MM.1S (cell line): ENCODE results near the gene WNT4.
"Not testable (repeated sequence)": the region's sequence is repeated elsewhere in the genome, so short reads cannot be mapped to it uniquely, and the experiment has no call there.

Source experiments
- DNase-seq: peaks from one replicate; pipeline ENCODE4 v3.0.0-alpha.2; 2015
- H2AFZ ChIP-seq: fragments of 300-600 bp; sonication (generic); 2 replicates; pipeline ENCODE4 v1.6.0; 2016; ENCODE audit warnings: antibody characterized with exemption, low read length
- H3F3A ChIP-seq: fragments of 300-600 bp; sonication (generic); 2 replicates; pipeline ENCODE4 v1.6.1; 2016; ENCODE audit warnings: mild to moderate bottlenecking, antibody characterized with exemption, low read length, moderate library complexity, mixed read lengths; ENCODE audit not compliant: insufficient read depth
- H3K27ac ChIP-seq: fragments of 300-600 bp; sonication (generic); 2 replicates; pipeline ENCODE4 v1.5.1; 2016; ENCODE audit warnings: mild to moderate bottlenecking, low read length
- H3K27me3 ChIP-seq: fragments of 300-600 bp; sonication (generic); replicated peaks from 2 replicates; pipeline ENCODE4 v1.6.0; 2016; ENCODE audit warnings: low read length; ENCODE audit not compliant: insufficient read depth
- H3K36me3 ChIP-seq: fragments of 300-600 bp; sonication (generic); replicated peaks from 2 replicates; pipeline ENCODE4 v1.6.1; 2016; ENCODE audit warnings: mild to moderate bottlenecking, low read length, mixed read lengths; ENCODE audit not compliant: insufficient read depth
- H3K4me1 ChIP-seq: fragments of 300-600 bp; sonication (generic); 2 replicates; pipeline ENCODE4 v1.6.1; 2016; ENCODE audit warnings: low read length, mixed read lengths
- H3K4me2 ChIP-seq: fragments of 300-600 bp; sonication (generic); 2 replicates; pipeline ENCODE4 v1.6.0; 2016; ENCODE audit warnings: low read depth, low read length
- H3K4me3 ChIP-seq: fragments of 300-600 bp; sonication (generic); 2 replicates; pipeline ENCODE4 v1.5.1; 2016; ENCODE audit warnings: low read length, mixed read lengths
- H3K79me2 ChIP-seq: fragments of 300-600 bp; sonication (generic); 2 replicates; pipeline ENCODE4 v1.6.1; 2016; ENCODE audit warnings: mixed run types, low read length, mixed read lengths
- H3K9ac ChIP-seq: fragments of 300-600 bp; sonication (generic); 2 replicates; pipeline ENCODE4 v1.6.1; 2016; ENCODE audit warnings: low read length, mixed read lengths
- H3K9me2 ChIP-seq: fragments of 300-600 bp; sonication (generic); replicated peaks from 2 replicates; pipeline ENCODE4 v1.6.1; 2016; ENCODE audit warnings: mild to moderate bottlenecking, low read length, mixed read lengths; ENCODE audit not compliant: insufficient read depth
- H3K9me3 ChIP-seq: fragments of 300-600 bp; sonication (generic); replicated peaks from 2 replicates; pipeline ENCODE4 v1.6.1; 2016; ENCODE audit warnings: mild to moderate bottlenecking, low read length, mixed read lengths; ENCODE audit not compliant: insufficient read depth
- H4K20me1 ChIP-seq: fragments of 300-600 bp; sonication (generic); 2 replicates; pipeline ENCODE4 v1.6.1; 2016; ENCODE audit warnings: mild to moderate bottlenecking, low read length, moderate library complexity, mixed read lengths; ENCODE audit not compliant: insufficient read depth
- CTCF ChIP-seq: fragments of 300-600 bp; sonication (generic); IDR thresholded peaks from 2 replicates; pipeline ENCODE4 v1.5.1; 2016; ENCODE audit warnings: antibody characterized with exemption, low read length, mixed read lengths
- EZH2 ChIP-seq: fragments of 300-600 bp; sonication (generic); optimal IDR thresholded peaks from 2 replicates; pipeline ENCODE3; 2017; ENCODE audit warnings: low read depth, mild to moderate bottlenecking, antibody characterized with exemption, low read length, mixed read lengths
- EZH2phosphoT487 ChIP-seq: fragments of 300-600 bp; sonication (generic); IDR thresholded peaks from 2 replicates; pipeline ENCODE4 v1.6.1; 2018; ENCODE audit warnings: antibody characterized with exemption, low read length

The WNT4 gene

GRCh38 chr1:22096036-22096435 lies 46.9 kb downstream of the WNT4 start:
- Histone ChIP-seq H3K4me1 (peaks cover 4% of the 10 kb centered on the region), H3K79me2 (peaks cover 28% of the 10 kb centered on the region), H3K36me3 (peaks cover 3% of the 10 kb centered on the region; the same call in 1 of the 2 replicates), H3K9me3 (no peaks in the 10 kb centered on the region), H3K4me2 (no peak overlapping the region), H3K9me2 (no peaks in the 10 kb centered on the region), H4K20me1 (peaks cover 6% of the 10 kb centered on the region; the same call in 1 of the 2 replicates), H3F3A (no peaks in the 10 kb centered on the region; the same call in 1 of the 2 replicates), H3K27ac (no peak overlapping the region), H2AFZ (no peak overlapping the region), H3K27me3 (no peaks in the 10 kb centered on the region), H3K9ac (no peak overlapping the region), H3K4me3 (no peak overlapping the region)
- TF ChIP-seq EZH2phosphoT487 = no peak
- no peak for TF ChIP-seq EZH2
- TF ChIP-seq CTCF = no peak
- no peak for DNase-seq

- no peaks in the 10 kb centered on the region; the same call in 1 of the 2 replicates for H3F3A ChIP-seq
- TF ChIP-seq EZH2phosphoT487 = no peak
- no peak for TF ChIP-seq CTCF
- no peak for TF ChIP-seq EZH2
- no peaks in the 10 kb centered on the region for H3K9me3 ChIP-seq
- H3K4me2 ChIP-seq = no peak overlapping the region
- H3K4me1 ChIP-seq = peaks cover 4% of the 10 kb centered on the region
- peaks cover 21% of the 10 kb centered on the region for H4K20me1 ChIP-seq
- no peaks in the 10 kb centered on the region for H3K27me3 ChIP-seq
- H3K9ac ChIP-seq = no peak overlapping the region
- peaks cover 54% of the 10 kb centered on the region for H3K79me2 ChIP-seq
- H2AFZ ChIP-seq = no peak overlapping the region
- no peak overlapping the region for H3K4me3 ChIP-seq
- H3K27ac ChIP-seq = no peak overlapping the region
- DNase-seq = no peak
- no peaks in the 10 kb centered on the region for H3K9me2 ChIP-seq
- peaks cover 3% of the 10 kb centered on the region; the same call in 1 of the 2 replicates for H3K36me3 ChIP-seq
Measured at GRCh38 chr1:22093513-22093912, 49.4 kb downstream of the WNT4 start.

DNA sequence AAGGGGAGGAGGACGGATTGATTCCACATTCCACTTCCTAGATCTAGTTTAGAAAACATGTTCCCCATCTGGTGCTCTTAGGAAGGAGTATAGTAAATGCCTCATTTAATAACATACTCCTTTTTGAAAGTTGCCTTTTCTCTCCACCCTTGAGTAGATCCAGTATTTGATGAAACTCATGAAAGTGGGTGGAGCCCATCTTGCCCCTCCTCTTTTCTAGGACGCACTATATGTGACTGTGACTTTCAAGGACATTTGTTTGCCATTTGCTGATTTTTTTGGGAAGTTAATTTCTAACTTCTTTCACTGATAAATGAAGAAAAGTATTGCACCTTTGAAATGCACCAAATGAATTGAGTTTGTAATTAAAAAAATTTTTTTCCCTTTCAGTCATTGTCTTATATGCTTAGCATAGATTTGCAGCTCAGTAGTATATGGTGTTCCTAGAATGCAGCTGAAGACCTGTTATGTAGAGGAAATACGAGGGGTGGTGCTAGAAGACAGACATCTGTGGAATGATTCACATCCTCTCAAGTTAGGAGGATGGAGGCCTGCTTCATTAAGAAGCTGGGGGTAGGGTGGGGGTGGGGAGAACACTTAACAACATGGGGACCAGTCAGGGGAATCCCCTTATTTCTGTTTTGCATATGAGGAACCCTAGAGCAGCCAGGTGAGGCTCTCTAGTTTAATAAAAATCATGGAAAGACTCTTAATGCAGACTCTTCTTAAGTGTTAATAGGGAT lies 50.7 kb downstream of the WNT4 start:
- not testable (repeated sequence) for H3K36me3 ChIP-seq, H3K9me2 ChIP-seq, H2AFZ ChIP-seq, H3F3A ChIP-seq, H3K4me2 ChIP-seq, H3K9ac ChIP-seq, H3K27ac ChIP-seq, H3K4me3 ChIP-seq, H3K9me3 ChIP-seq, H3K27me3 ChIP-seq
- Histone ChIP-seq H3K4me1 (peaks cover 11% of the 10 kb centered on the region), H3K79me2 (peaks cover 67% of the 10 kb centered on the region), H4K20me1 (peaks cover 29% of the 10 kb centered on the region)
- DNase-seq = peak; percentile 65

GRCh38 chr1:22090867-22091266 lies 52.0 kb downstream of the WNT4 start:
- H3K4me3 ChIP-seq = no peak overlapping the region
- no peak for DNase-seq
- no peak overlapping the region for H2AFZ ChIP-seq
- peaks cover 75% of the 10 kb centered on the region for H3K79me2 ChIP-seq
- H3K27me3 ChIP-seq = no peaks in the 10 kb centered on the region
- no peaks in the 10 kb centered on the region for H3K9me3 ChIP-seq
- H3K4me2 ChIP-seq = no peak overlapping the region
- no peak overlapping the region for H3K9ac ChIP-seq
- no peaks in the 10 kb centered on the region; the same call in 1 of the 2 replicates for H3F3A ChIP-seq
- peaks cover 6% of the 10 kb centered on the region; the same call in 1 of the 2 replicates for H3K36me3 ChIP-seq
- H3K27ac ChIP-seq = no peak overlapping the region
- no peaks in the 10 kb centered on the region for H3K9me2 ChIP-seq
- H3K4me1 ChIP-seq = peaks cover 11% of the 10 kb centered on the region
- TF ChIP-seq EZH2phosphoT487 (no peak), EZH2 (no peak), CTCF (no peak)
- peaks cover 29% of the 10 kb centered on the region for H4K20me1 ChIP-seq
